Measurements from ENCODE around the gene GALR2.

DNA sequence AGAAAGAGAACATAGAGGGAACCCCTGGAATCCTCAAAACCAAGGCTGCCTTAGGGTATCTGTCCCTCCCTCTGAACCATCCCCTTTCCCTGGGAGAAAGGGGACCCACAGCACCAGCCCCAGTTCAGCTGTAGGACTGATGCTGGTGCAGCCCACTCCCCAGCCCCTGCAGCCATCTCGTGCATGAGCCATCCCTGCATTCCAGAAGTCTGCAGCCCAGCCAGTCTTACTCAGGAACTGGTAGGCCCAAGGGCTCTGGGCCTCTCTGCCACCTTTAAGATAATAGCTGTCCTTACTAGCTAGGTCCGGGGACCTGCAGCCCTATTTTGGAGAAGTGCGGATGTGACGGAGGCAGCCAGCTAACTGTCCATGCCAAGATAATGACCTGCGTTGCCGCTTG lies 41.4 kb upstream of the GALR2 start:
- TF ChIP-seq, protein P1, sequence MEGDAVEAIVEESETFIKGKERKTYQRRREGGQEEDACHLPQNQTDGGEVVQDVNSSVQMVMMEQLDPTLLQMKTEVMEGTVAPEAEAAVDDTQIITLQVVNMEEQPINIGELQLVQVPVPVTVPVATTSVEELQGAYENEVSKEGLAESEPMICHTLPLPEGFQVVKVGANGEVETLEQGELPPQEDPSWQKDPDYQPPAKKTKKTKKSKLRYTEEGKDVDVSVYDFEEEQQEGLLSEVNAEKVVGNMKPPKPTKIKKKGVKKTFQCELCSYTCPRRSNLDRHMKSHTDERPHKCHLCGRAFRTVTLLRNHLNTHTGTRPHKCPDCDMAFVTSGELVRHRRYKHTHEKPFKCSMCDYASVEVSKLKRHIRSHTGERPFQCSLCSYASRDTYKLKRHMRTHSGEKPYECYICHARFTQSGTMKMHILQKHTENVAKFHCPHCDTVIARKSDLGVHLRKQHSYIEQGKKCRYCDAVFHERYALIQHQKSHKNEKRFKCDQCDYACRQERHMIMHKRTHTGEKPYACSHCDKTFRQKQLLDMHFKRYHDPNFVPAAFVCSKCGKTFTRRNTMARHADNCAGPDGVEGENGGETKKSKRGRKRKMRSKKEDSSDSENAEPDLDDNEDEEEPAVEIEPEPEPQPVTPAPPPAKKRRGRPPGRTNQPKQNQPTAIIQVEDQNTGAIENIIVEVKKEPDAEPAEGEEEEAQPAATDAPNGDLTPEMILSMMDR (IDR thresholded peaks at IDR 0.05) = no peak
- TF ChIP-seq POLR2AphosphoS5 (IDR thresholded peaks at IDR 0.05; ENCODE audit: low read depth, low read length) (no peak), SIN3A (IDR thresholded peaks at IDR 0.05; ENCODE audit: borderline replicate concordance, insufficient read depth, low read depth, low read length) (no peak)
- TF ChIP-seq, protein P2, sequence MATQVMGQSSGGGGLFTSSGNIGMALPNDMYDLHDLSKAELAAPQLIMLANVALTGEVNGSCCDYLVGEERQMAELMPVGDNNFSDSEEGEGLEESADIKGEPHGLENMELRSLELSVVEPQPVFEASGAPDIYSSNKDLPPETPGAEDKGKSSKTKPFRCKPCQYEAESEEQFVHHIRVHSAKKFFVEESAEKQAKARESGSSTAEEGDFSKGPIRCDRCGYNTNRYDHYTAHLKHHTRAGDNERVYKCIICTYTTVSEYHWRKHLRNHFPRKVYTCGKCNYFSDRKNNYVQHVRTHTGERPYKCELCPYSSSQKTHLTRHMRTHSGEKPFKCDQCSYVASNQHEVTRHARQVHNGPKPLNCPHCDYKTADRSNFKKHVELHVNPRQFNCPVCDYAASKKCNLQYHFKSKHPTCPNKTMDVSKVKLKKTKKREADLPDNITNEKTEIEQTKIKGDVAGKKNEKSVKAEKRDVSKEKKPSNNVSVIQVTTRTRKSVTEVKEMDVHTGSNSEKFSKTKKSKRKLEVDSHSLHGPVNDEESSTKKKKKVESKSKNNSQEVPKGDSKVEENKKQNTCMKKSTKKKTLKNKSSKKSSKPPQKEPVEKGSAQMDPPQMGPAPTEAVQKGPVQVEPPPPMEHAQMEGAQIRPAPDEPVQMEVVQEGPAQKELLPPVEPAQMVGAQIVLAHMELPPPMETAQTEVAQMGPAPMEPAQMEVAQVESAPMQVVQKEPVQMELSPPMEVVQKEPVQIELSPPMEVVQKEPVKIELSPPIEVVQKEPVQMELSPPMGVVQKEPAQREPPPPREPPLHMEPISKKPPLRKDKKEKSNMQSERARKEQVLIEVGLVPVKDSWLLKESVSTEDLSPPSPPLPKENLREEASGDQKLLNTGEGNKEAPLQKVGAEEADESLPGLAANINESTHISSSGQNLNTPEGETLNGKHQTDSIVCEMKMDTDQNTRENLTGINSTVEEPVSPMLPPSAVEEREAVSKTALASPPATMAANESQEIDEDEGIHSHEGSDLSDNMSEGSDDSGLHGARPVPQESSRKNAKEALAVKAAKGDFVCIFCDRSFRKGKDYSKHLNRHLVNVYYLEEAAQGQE (IDR thresholded peaks at IDR 0.05; ENCODE audit: insufficient read depth in 1 of 2, low read depth in 2 of 2, low read length in 1 of 2) = no peak

All from Panc1 (cell line).